ENCODE results near the gene KLRD1.

- TF ChIP-seq TAF1 (IDR thresholded peaks at IDR 0.05; ENCODE audit: borderline replicate concordance, low read depth, low read length) (no peak), POLR2AphosphoS5 (IDR thresholded peaks at IDR 0.05; ENCODE audit: low read depth, low read length) (no peak)
Observed at GRCh38 chr12:10301103-10301502, 6.6 kb upstream of the KLRD1 start.
